Kidney (tissue), 14 donors: Measurements from ENCODE around the gene TMEM129. TPM values are rescaled to one million over a fixed set of nuclear protein-coding genes. Genes with fewer than 3 reads are reported as not detected.
"Not testable (repeated sequence)": the region's sequence is repeated elsewhere in the genome, so short reads cannot be mapped to it uniquely, and the experiment has no call there.

Source experiments
- DNase-seq, 5 donors: peaks; one replicate each; pipeline ENCODE4 v3.0.0-alpha.2; 2013 to 2020
- FAIRE-seq: peaks from 2 replicates; lab custom pipeline; 2012; peaks lifted over from hg19 to GRCh38; lab: Jason Lieb, UNC
- H3K27ac ChIP-seq, 2 donors: one replicate each; pipeline ENCODE4 v1.7.0; 2013; ENCODE audit warnings: low read depth in 2 of 2, low read length in 2 of 2, inconsistent platforms in 1 of 2
- H3K27me3 ChIP-seq: one replicate; pipeline ENCODE4 v1.7.1; 2013; ENCODE audit warnings: low read length, inconsistent platforms; ENCODE audit not compliant: control insufficient read depth, insufficient read depth
- H3K36me3 ChIP-seq, 3 donors: one replicate each; pipeline versions ENCODE4 v1.7.0 to v1.7.1; 2013; ENCODE audit warnings: low read length in 3 of 3, control low read depth in 1 of 3, inconsistent platforms in 1 of 3; ENCODE audit not compliant: insufficient read depth in 3 of 3, control insufficient read depth in 2 of 3
- H3K4me1 ChIP-seq, 3 donors: one replicate each; pipeline versions ENCODE4 v1.7.0 to v1.7.1; 2013; ENCODE audit warnings: low read length in 3 of 3, inconsistent platforms in 1 of 3, low read depth in 1 of 3; ENCODE audit not compliant: control insufficient read depth in 2 of 3, insufficient read depth in 2 of 3
- H3K4me3 ChIP-seq, 3 donors: one replicate each; pipeline versions ENCODE4 v1.7.0 to v1.8.1; 2013; ENCODE audit warnings: low read length in 3 of 3, control low read depth in 1 of 3, inconsistent platforms in 1 of 3
- H3K9ac ChIP-seq, 3 donors: one replicate each; pipeline versions ENCODE4 v1.7.0 to v1.7.1; 2013; ENCODE audit warnings: low read length in 3 of 3, control low read depth in 1 of 3, inconsistent platforms in 1 of 3
- H3K9me3 ChIP-seq, 3 donors: one replicate each; pipeline versions ENCODE4 v1.7.0 to v1.7.1; 2013; ENCODE audit warnings: low read length in 3 of 3, control low read depth in 1 of 3, inconsistent platforms in 1 of 3; ENCODE audit not compliant: control insufficient read depth in 2 of 3, insufficient read depth in 1 of 3
- CTCF ChIP-seq: IDR thresholded peaks from 3 replicates; pipeline ENCODE4 v1.5.1; 2012; ENCODE audit warnings: mild to moderate bottlenecking, moderate library complexity, borderline replicate concordance; ENCODE audit not compliant: insufficient read depth; ENCODE audit errors: extremely low read depth
- intact Hi-C: fragments of 100-400 bp; cut with DNase I; formaldehyde crosslinking; loops from one replicate; pipeline ENCODE4 v1.11.1; 2022
- polyA plus RNA-seq: library from polyadenylated mRNA; stranded (reverse); fragments of 350-450 nt; fragmentation: Illumina TruSeq; extraction: RNeasy Lipid Tissue Mini Kit (QIAGEN cat#74804); gene quantifications from one replicate; pipeline ENCODE4 v1.2.3, GENCODE V29; 2014; ENCODE audit warnings: low read depth, low replicate concordance; ENCODE audit not compliant: insufficient read depth
- total RNA-seq: library from RNA; stranded (reverse); fragmentation: NEBNext Ultra II Directional; extraction: Animal tissue kit (Norgen Biotek cat#: 25700); gene quantifications from one replicate; pipeline ENCODE4 v1.2.1, GENCODE V29; 2021
- donor health status: control.
- donor health status: control.
- donor health status: control.
- donor health status: control.
- donor health status: control.
- donor health status: DM: yes; HTN: yes; CAD: no.
- donor health status: Normal renal cell carcinoma (clear cell type).

Gene TMEM129
- total and polyA plus RNA-seq, 2 donors from 2014 or later = 48.2 to 60.0 TPM

- Histone ChIP-seq H3K27me3 (no peaks in the 10 kb centered on the region), H3K4me3 (no peak overlapping the region), H3K4me1 (no peaks in the 10 kb centered on the region), H3K27ac (no peak overlapping the region), H3K9me3 (no peaks in the 10 kb centered on the region), H3K9ac (no peak overlapping the region), H3K36me3 (no peaks in the 10 kb centered on the region)
- intact Hi-C loops = no loop called here
- FAIRE-seq (no peak), DNase-seq (no peak)
- TF ChIP-seq CTCF = no peak
Measured at GRCh38 chr4:1675136-1675801, 45.9 kb downstream of the TMEM129 start.

GRCh38 chr4:1674682-1675081 is 46.4 kb downstream of the TMEM129 start:
- H3K4me1 ChIP-seq = no peaks in the 10 kb centered on the region
- intact Hi-C loops = no loop called here
- H3K27me3 ChIP-seq = no peaks in the 10 kb centered on the region
- no peak for TF ChIP-seq CTCF
- H3K27ac ChIP-seq = no peak overlapping the region
- no peak overlapping the region for H3K4me3 ChIP-seq
- H3K36me3 ChIP-seq = no peaks in the 10 kb centered on the region
- no peaks in the 10 kb centered on the region for H3K9me3 ChIP-seq
- DNase-seq (peak in 1 of 5 donors; percentile 26), FAIRE-seq (no peak)
- no peak overlapping the region for H3K9ac ChIP-seq

GRCh38 chr4:1673671-1674070 is 47.5 kb downstream of the TMEM129 start:
- Histone ChIP-seq H3K4me1 (no peaks in the 10 kb centered on the region), H3K27ac (no peak overlapping the region), H3K9me3 (no peaks in the 10 kb centered on the region), H3K36me3 (no peaks in the 10 kb centered on the region), H3K9ac (no peak overlapping the region), H3K4me3 (no peak overlapping the region), H3K27me3 (no peaks in the 10 kb centered on the region)
- no peak for DNase-seq
- no peak for TF ChIP-seq CTCF
- no peak for FAIRE-seq
- intact Hi-C loops = no loop called here

- H3K9me3 ChIP-seq, H3K27me3 ChIP-seq, intact Hi-C loops, H3K27ac ChIP-seq, DNase-seq, H3K36me3 ChIP-seq, FAIRE-seq, H3K4me3 ChIP-seq, H3K9ac ChIP-seq, H3K4me1 ChIP-seq: not testable (repeated sequence)
Measured at GRCh38 chr4:1671011-1671410, 50.1 kb downstream of the TMEM129 start.
